Measurements from ENCODE around the gene HTR7. TPM values are rescaled to one million over a fixed set of nuclear protein-coding genes. Genes with fewer than 3 reads are reported as not detected.
"Not testable (repeated sequence)": the region's sequence is repeated elsewhere in the genome, so short reads cannot be mapped to it uniquely, and the experiment has no call there.

Gene HTR7
- total and polyA plus RNA-seq, 2 of the 8 experiments (the other 6 are each of a cell fraction or from before 2014, with no cell fraction given), result 22.9 to 24.6 TPM

GRCh38 chr10:90807106-90807505, 50.7 kb downstream of the HTR7 start:
- H3K4me2 ChIP-seq (ENCODE audit: insufficient read depth in 1 of 2, low read depth in 2 of 2, low read length in 2 of 2); H3K9ac ChIP-seq (replicated peaks in 1 of 4; ENCODE audit: extremely low read depth in 1 of 4, low read depth in 3 of 4, low read length in 3 of 4); H3K27ac ChIP-seq (ENCODE audit: low read depth, low read length); H2BK12ac ChIP-seq (ENCODE audit: low read depth, low read length); H2BK20ac ChIP-seq (ENCODE audit: low read length); H3K79me1 ChIP-seq (ENCODE audit: low read depth, low read length); H4K20me1 ChIP-seq (replicated peaks in 1 of 2; ENCODE audit: control insufficient read depth in 1 of 2, insufficient read depth in 2 of 2, low read length in 2 of 2); FAIRE-seq; H4K91ac ChIP-seq (replicated peaks; ENCODE audit: insufficient read length, low read length); H3K36me3 ChIP-seq (ENCODE audit: control insufficient read depth in 2 of 4, insufficient read depth in 4 of 4, low read length in 3 of 4); H2AK5ac ChIP-seq (ENCODE audit: low read depth, low read length); POLR2A ChIA-PET (ENCODE audit: partially characterized antibody); H3K14ac ChIP-seq (ENCODE audit: insufficient read length); H2BK5ac ChIP-seq (ENCODE audit: low read depth, low read length); H4K8ac ChIP-seq (ENCODE audit: extremely low read depth, insufficient read depth, low read length); H3K23ac ChIP-seq (ENCODE audit: insufficient read length); H2AFZ ChIP-seq (ENCODE audit: low read length); H3K18ac ChIP-seq (ENCODE audit: extremely low read depth, low read length); DNase-seq (ENCODE audit: low read depth in 1 of 2, low spot score in 2 of 2); H3K27me3 ChIP-seq (replicated peaks in 1 of 4; ENCODE audit: control insufficient read depth in 3 of 4, extremely low read depth in 1 of 4, insufficient read depth in 3 of 4, low read length in 3 of 4); H3K23me2 ChIP-seq (ENCODE audit: low read depth, low read length); H3K4me3 ChIP-seq (ENCODE audit: extremely low read depth in 1 of 4, insufficient read depth in 2 of 4, low read depth in 3 of 4, low read length in 4 of 4); H2BK15ac ChIP-seq (ENCODE audit: low read length); H3K4me1 ChIP-seq (replicated peaks in 1 of 4; ENCODE audit: control insufficient read depth in 3 of 4, insufficient read depth in 4 of 4, low read length in 3 of 4): not testable (repeated sequence)
- 80% methylated on average over 4 of the region's 4 CpGs; no CpG with 5 or more reads in 1 of the 2 experiments for WGBS, 2 experiments (ENCODE audit: extremely low coverage in 1 of 2, insufficient coverage in 1 of 2, insufficient read length in 1 of 2, insufficient replicate concordance in 2 of 2, low coverage in 1 of 2, low lambda C conversion rate in 2 of 2, missing lambda C conversion rate in 1 of 2)
- Histone ChIP-seq H3K4ac (replicated peaks; ENCODE audit: insufficient read length, low read depth, low read length) (peak overlapping the region; percentile 96), H4K5ac (ENCODE audit: insufficient read length, low read depth, low read length) (peak overlapping the region; percentile 57), H3K79me2 (ENCODE audit: control insufficient read depth in 1 of 2, insufficient read depth in 2 of 2, low read length in 2 of 2) (peaks cover 0 to 39% of the 10 kb centered on the region in 2 experiments; a peak in 2 of 4 replicates), H3K56ac (replicated peaks; ENCODE audit: insufficient read length, low read depth, low read length) (peak overlapping the region; percentile 73), H2BK120ac (replicated peaks; ENCODE audit: low read depth, low read length) (peak overlapping the region; percentile 73), H3K9me3 (ENCODE audit: insufficient read depth in 2 of 2, low read depth in 1 of 2, low read length in 1 of 2) (peaks cover 30 to 36% of the 10 kb centered on the region in 2 experiments)
- CTCF ChIA-PET (ENCODE audit: partially characterized antibody), result interaction anchor here (0.9 to 5.7 kb wide), 4 partner anchors 20 to 57 kb away, joined by 3 to 37 read pairs (median 4); no protein-coding TSS in a partner anchor
